Calu3 (cell line): ENCODE data around the gene MRLN. TPM values are rescaled to one million over a fixed set of nuclear protein-coding genes. Genes with fewer than 3 reads are reported as not detected.

Experiments used
- BruUV-seq: library from RNA; stranded (reverse); fragments of 400-500 nt; replicated peaks from 2 replicates; lab custom pipeline; 2021; lab: Mats Ljungman, UMichigan
- CTCF ChIA-PET: fragments of 300-600 bp; sonication (Branson Sonifier 250); formaldehyde crosslinking; loops from one replicate; lab custom pipeline; 2022; ENCODE audit warnings: antibody characterized with exemption; lab: Charles Lee
- DNase-seq: peaks from one replicate; pipeline ENCODE4 v3.0.0; 2022
- H3K27ac Mint-ChIP-seq: one replicate; pipeline ENCODE4 v1.8.0; 2022; ENCODE audit warnings: mixed read lengths; ENCODE audit not compliant: unreplicated experiment
- H3K27me3 Mint-ChIP-seq: one replicate; pipeline ENCODE4 v1.8.0; 2022; ENCODE audit warnings: mixed read lengths; ENCODE audit not compliant: unreplicated experiment
- H3K36me3 Mint-ChIP-seq: one replicate; pipeline ENCODE4 v1.8.0; 2022; ENCODE audit warnings: mild to moderate bottlenecking, moderate library complexity, mixed read lengths; ENCODE audit not compliant: insufficient read depth, unreplicated experiment
- H3K4me1 Mint-ChIP-seq: one replicate; pipeline ENCODE4 v1.8.0; 2022; ENCODE audit warnings: mild to moderate bottlenecking, low read depth, mixed read lengths; ENCODE audit not compliant: unreplicated experiment
- H3K4me3 Mint-ChIP-seq: one replicate; pipeline ENCODE4 v1.8.0; 2022; ENCODE audit warnings: mild to moderate bottlenecking, low read depth, moderate library complexity, mixed read lengths; ENCODE audit not compliant: unreplicated experiment
- H3K9me3 Mint-ChIP-seq: one replicate; pipeline ENCODE4 v1.8.0; 2022; ENCODE audit warnings: low read depth, mixed read lengths; ENCODE audit not compliant: unreplicated experiment
- CTCF ChIP-seq: fragments of 200-600 bp; IDR thresholded peaks from one replicate; pipeline ENCODE4 v1.8.0; 2022; ENCODE audit warnings: antibody characterized with exemption; ENCODE audit not compliant: unreplicated experiment
- intact Hi-C: fragments of 100-400 bp; cut with micrococcal nuclease; formaldehyde crosslinking; loops from one replicate; pipeline ENCODE4 v1.10.0; 2022; ENCODE audit not compliant: unreplicated experiment
- total RNA-seq: library from RNA; stranded (reverse); gene quantifications from 2 replicates; pipeline ENCODE4 v1.2.3, GENCODE V29; 2022

The MRLN gene
- total RNA-seq, 1 experiment from 2014 or later = not detected

- peaks cover 20% of the 10 kb centered on the region for H3K4me1 Mint-ChIP-seq
- no peaks in the 10 kb centered on the region for H3K36me3 Mint-ChIP-seq
- intact Hi-C loops = no loop called here
- no peak for TF ChIP-seq CTCF
- DNase-seq = no peak
- H3K27me3 Mint-ChIP-seq = no peaks in the 10 kb centered on the region
- H3K27ac Mint-ChIP-seq = no peak overlapping the region
- no TSS peak for BruUV-seq
- H3K9me3 Mint-ChIP-seq = no peaks in the 10 kb centered on the region
- no peak overlapping the region for H3K4me3 Mint-ChIP-seq
- CTCF ChIA-PET = no interaction called here
Measured at GRCh38 chr10:59724098-59724938, 28.9 kb downstream of the MRLN start.

- Mint-ChIP-seq H3K27me3 (peaks cover 25% of the 10 kb centered on the region), H3K36me3 (no peaks in the 10 kb centered on the region), H3K9me3 (no peaks in the 10 kb centered on the region), H3K4me3 (no peak overlapping the region), H3K27ac (no peak overlapping the region), H3K4me1 (peaks cover 11% of the 10 kb centered on the region)
- CTCF ChIA-PET = no interaction called here
- DNase-seq = no peak
- intact Hi-C loops = no loop called here
- no TSS peak for BruUV-seq
- TF ChIP-seq CTCF = no peak
Measured at GRCh38 chr10:59720377-59720776, 32.9 kb downstream of the MRLN start.

- Mint-ChIP-seq H3K27ac (no peak overlapping the region), H3K4me1 (peaks cover 9% of the 10 kb centered on the region), H3K36me3 (no peaks in the 10 kb centered on the region), H3K27me3 (peaks cover 35% of the 10 kb centered on the region), H3K4me3 (no peak overlapping the region), H3K9me3 (no peaks in the 10 kb centered on the region)
- no TSS peak for BruUV-seq
- no peak for DNase-seq
- no peak for TF ChIP-seq CTCF
- intact Hi-C loops = loop anchor here (5.0 kb wide), 1 partner anchor 83 kb away; no protein-coding TSS in a partner anchor
- CTCF ChIA-PET = no interaction called here
Measured at GRCh38 chr10:59719374-59719773, 33.9 kb downstream of the MRLN start.

- BruUV-seq = no TSS peak
Measured at GRCh38 chr10:59718257-59718656, 35.0 kb downstream of the MRLN start.

More at GRCh38 chr10:59718257-59718656, 35.0 kb downstream of the MRLN start:
- CTCF ChIA-PET = interaction anchor here (0.6 kb wide), 1 partner anchor 30 kb away, joined by 4 read pairs; no protein-coding TSS in a partner anchor
- Mint-ChIP-seq H3K27ac (no peak overlapping the region), H3K4me1 (no peaks in the 10 kb centered on the region), H3K36me3 (no peaks in the 10 kb centered on the region), H3K4me3 (no peak overlapping the region), H3K27me3 (peaks cover 46% of the 10 kb centered on the region), H3K9me3 (no peaks in the 10 kb centered on the region)
- no peak for DNase-seq
- intact Hi-C loops = loop anchor here (5.0 kb wide), 1 partner anchor 84 kb away; no protein-coding TSS in a partner anchor
- no peak for TF ChIP-seq CTCF
